ENCODE measurements around the gene PTBP3.

The PTBP3 gene

DNA sequence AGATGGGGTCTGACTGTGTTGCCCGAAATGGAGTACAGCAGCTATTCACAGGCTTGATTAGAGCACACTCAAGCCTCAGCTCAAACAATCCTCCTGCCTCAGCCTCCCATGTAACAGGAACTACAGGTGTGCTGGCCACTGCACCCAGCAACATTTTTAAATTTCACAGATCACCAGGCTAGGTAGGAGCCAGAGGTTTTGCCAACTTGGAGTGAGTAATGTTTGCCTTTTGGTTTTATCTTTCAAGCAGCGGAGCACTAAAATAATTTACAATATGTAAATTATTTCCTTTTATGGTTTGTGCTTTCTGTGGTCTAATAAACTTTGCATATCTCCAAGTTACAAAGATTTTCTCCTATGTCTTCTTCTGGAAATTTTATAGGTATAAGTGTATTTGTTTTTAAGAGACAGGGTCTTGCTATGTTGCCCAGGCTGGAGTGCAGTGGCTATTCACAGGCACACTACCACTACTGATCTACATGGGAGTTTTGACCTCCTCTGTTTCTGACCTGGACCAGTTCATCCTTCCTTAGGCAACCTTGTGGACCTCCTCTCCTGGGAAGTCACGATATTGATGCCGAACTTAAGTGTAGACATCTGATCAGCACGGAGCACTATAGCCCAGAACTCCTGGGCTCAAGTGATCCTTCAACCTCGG, 91.1 kb downstream of the PTBP3 start:
- ChIA-PET POLR2A (no interaction called here), CTCF (no interaction called here)
- TF ChIP-seq L3MBTL2 (conservative IDR thresholded peaks at IDR 0.05) (no peak), ARNT (IDR thresholded peaks at IDR 0.05) (no peak), HDGF (IDR thresholded peaks at IDR 0.05; ENCODE audit: borderline replicate concordance) (no peak), CTBP1 (IDR thresholded peaks at IDR 0.05; ENCODE audit: borderline replicate concordance) (no peak), FOXM1 (IDR thresholded peaks at IDR 0.05; ENCODE audit: borderline replicate concordance) (no peak), FOXK2 (IDR thresholded peaks at IDR 0.05) (no peak), FOXA1 (IDR thresholded peaks at IDR 0.05) (no peak), BHLHE40 (IDR thresholded peaks at IDR 0.05; ENCODE audit: borderline replicate concordance) (no peak)
- TF ChIP-seq, protein P1, sequence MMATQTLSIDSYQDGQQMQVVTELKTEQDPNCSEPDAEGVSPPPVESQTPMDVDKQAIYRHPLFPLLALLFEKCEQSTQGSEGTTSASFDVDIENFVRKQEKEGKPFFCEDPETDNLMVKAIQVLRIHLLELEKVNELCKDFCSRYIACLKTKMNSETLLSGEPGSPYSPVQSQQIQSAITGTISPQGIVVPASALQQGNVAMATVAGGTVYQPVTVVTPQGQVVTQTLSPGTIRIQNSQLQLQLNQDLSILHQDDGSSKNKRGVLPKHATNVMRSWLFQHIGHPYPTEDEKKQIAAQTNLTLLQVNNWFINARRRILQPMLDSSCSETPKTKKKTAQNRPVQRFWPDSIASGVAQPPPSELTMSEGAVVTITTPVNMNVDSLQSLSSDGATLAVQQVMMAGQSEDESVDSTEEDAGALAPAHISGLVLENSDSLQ (IDR thresholded peaks at IDR 0.05): no peak
- DNase-seq (ENCODE audit: extremely low spot score): no peak

DNA sequence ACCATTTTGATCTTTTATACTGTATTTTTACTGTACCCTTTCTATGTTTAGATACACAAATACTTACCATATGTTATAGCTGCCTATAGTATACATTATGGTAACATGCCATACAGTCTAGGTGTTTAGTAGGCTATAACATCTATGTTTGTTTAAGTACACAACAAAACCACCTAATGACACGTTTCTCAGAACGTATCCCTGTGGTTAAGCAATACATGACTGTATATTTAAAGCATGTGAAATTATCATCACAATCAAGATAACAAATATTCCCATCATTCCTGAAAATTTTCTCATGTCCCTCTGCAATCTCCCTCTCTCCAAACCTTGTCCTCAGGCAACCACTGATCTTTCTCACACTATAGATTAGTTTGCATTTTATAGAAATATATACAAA, 91.9 kb downstream of the PTBP3 start:
- ChIA-PET POLR2A (no interaction called here), CTCF (no interaction called here)
- no peak for DNase-seq (ENCODE audit: extremely low spot score)
- no peak for TF ChIP-seq HDGF (IDR thresholded peaks at IDR 0.05; ENCODE audit: borderline replicate concordance)
- no peak for TF ChIP-seq SP1 (IDR thresholded peaks at IDR 0.05)
- no peak for TF ChIP-seq ZNF384 (IDR thresholded peaks at IDR 0.05)
- TF ChIP-seq L3MBTL2 (conservative IDR thresholded peaks at IDR 0.05): no peak
- no peak for TF ChIP-seq NFRKB (IDR thresholded peaks at IDR 0.05)
- no peak for TF ChIP-seq ARNT (IDR thresholded peaks at IDR 0.05)
- TF ChIP-seq, protein P1 (IDR thresholded peaks at IDR 0.05): no peak
- TF ChIP-seq LEF1 (IDR thresholded peaks at IDR 0.05; ENCODE audit: borderline replicate concordance): no peak
- no peak for TF ChIP-seq BHLHE40 (IDR thresholded peaks at IDR 0.05; ENCODE audit: borderline replicate concordance)

DNA sequence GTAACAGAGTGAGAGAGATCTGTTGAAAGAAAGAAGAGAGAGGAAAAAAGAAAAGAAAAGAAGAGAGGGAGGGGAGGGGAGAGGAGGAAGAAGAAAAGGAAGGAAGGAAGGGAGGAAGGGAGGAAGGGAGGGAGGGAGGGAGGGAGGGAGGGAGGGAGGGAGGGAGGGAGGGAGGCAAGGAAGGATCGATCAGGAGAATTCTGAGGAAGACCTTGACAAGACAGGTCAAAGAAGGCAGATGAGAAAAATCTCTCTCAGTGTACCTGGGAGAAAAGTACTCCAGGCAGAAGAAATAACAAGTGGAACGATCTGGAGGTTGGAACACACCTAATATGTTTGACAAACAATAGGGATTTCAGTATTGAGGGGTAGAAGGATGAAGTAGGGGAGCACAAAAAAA, 93.7 kb downstream of the PTBP3 start:
- CTCF ChIA-PET: no interaction called here
- TF ChIP-seq TARDBP (IDR thresholded peaks at IDR 0.05): no peak
- DNase-seq (ENCODE audit: extremely low spot score): no peak
- POLR2A ChIA-PET: no interaction called here

DNA sequence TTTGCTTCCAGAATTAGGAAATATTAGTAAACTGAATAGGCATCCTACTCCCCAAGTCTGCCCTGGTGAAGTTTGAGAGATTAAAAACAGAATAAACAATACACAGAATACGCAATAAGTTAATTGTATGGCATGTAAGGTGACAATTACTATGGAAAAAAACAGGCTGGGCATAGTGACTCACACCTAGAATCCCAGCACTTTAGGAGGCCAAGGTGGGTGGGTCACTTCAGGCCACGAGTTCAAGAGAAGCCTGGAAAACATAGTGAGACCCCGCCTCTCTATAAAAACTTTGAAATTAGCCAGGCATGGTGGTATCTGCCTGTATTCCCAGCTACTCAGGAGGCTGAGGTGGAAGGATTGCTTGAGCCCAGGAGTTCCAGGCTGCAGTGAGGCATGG, 94.1 kb downstream of the PTBP3 start:
- DNase-seq (ENCODE audit: extremely low spot score): no peak
- ChIA-PET POLR2A (no interaction called here), CTCF (no interaction called here)
- TF ChIP-seq ARNT (IDR thresholded peaks at IDR 0.05) (no peak), CTBP1 (IDR thresholded peaks at IDR 0.05; ENCODE audit: borderline replicate concordance) (no peak), FOXK2 (IDR thresholded peaks at IDR 0.05) (no peak), FOXM1 (IDR thresholded peaks at IDR 0.05; ENCODE audit: borderline replicate concordance) (no peak), SP1 (IDR thresholded peaks at IDR 0.05) (no peak), TARDBP (IDR thresholded peaks at IDR 0.05) (no peak), BHLHE40 (IDR thresholded peaks at IDR 0.05; ENCODE audit: borderline replicate concordance) (no peak), LEF1 (IDR thresholded peaks at IDR 0.05; ENCODE audit: borderline replicate concordance) (no peak), ZNF384 (IDR thresholded peaks at IDR 0.05) (no peak), L3MBTL2 (conservative IDR thresholded peaks at IDR 0.05) (no peak)
- TF ChIP-seq, protein P1 (IDR thresholded peaks at IDR 0.05): no peak

DNA sequence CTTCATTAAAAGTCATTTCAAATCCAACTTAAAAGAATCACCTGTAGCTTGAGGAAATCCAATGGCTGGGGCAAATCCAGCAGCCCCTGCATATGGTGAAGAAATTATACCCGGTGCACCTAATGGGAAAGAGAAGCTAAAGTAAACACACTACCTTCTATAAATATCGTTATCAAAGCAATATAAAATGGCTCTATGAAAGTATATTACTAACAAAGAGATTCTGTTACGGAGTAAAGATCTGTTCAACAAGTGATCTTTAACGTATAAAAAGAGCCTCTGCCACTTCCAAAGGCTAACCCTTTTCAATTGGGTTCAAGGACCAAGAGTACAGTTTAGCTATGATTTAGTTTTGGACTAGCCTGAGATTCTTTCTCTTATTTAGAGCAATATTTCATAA, 98.6 kb downstream of the PTBP3 start:
- CTCF ChIA-PET: no interaction called here
- no peak for DNase-seq (ENCODE audit: extremely low spot score)
- no peak for TF ChIP-seq CTBP1 (IDR thresholded peaks at IDR 0.05; ENCODE audit: borderline replicate concordance)
- no peak for TF ChIP-seq FOXA1 (IDR thresholded peaks at IDR 0.05)
- TF ChIP-seq, protein P1 (IDR thresholded peaks at IDR 0.05): no peak
- TF ChIP-seq SP1 (IDR thresholded peaks at IDR 0.05): no peak
- TF ChIP-seq NFRKB (IDR thresholded peaks at IDR 0.05): no peak
- no peak for TF ChIP-seq ZNF384 (IDR thresholded peaks at IDR 0.05)
- POLR2A ChIA-PET: interaction anchor here (1.2 kb wide), 1 partner anchor 9 kb away, joined by 4 read pairs; no protein-coding TSS in a partner anchor

DNA sequence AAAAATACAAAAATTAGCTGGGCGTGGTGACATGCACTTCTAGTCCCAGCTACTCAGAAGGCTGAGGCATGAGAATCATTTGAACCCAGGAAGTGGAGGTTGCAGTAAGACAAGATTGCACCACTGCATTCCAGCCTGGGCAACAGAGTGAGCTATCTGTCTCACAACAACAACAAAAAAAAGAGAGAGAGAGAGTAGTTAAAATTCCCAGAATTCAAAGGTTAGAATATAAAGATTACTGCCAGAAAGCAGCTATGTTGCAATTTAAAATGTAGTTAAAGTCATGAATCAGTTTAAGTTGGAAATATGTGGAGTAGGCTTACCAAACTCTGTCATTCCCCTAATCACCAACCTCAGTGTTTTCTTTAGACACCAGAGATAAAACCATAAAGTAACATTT, 99.7 kb downstream of the PTBP3 start:
- no peak for TF ChIP-seq FOXK2 (IDR thresholded peaks at IDR 0.05)
- no peak for TF ChIP-seq FOXA1 (IDR thresholded peaks at IDR 0.05)
- no peak for TF ChIP-seq HDGF (IDR thresholded peaks at IDR 0.05; ENCODE audit: borderline replicate concordance)
- no peak for TF ChIP-seq SP1 (IDR thresholded peaks at IDR 0.05)
- no peak for TF ChIP-seq SUZ12 (IDR thresholded peaks at IDR 0.05)
- TF ChIP-seq, protein P1 (IDR thresholded peaks at IDR 0.05): no peak
- TF ChIP-seq NFRKB (IDR thresholded peaks at IDR 0.05): no peak
- no peak for TF ChIP-seq BHLHE40 (IDR thresholded peaks at IDR 0.05; ENCODE audit: borderline replicate concordance)
- TF ChIP-seq LEF1 (IDR thresholded peaks at IDR 0.05; ENCODE audit: borderline replicate concordance): no peak
- TF ChIP-seq FOXM1 (IDR thresholded peaks at IDR 0.05; ENCODE audit: borderline replicate concordance): no peak
- no peak for TF ChIP-seq ARNT (IDR thresholded peaks at IDR 0.05)
- no peak for TF ChIP-seq TARDBP (IDR thresholded peaks at IDR 0.05)
- no peak for TF ChIP-seq L3MBTL2 (conservative IDR thresholded peaks at IDR 0.05)
- no peak for TF ChIP-seq ZNF384 (IDR thresholded peaks at IDR 0.05)
- TF ChIP-seq CTBP1 (IDR thresholded peaks at IDR 0.05; ENCODE audit: borderline replicate concordance): no peak
- TF ChIP-seq ELF4 (IDR thresholded peaks at IDR 0.05): no peak
- DNase-seq (ENCODE audit: extremely low spot score): no peak
- POLR2A ChIA-PET: interaction anchor here (1.2 to 1.3 kb wide), 2 partner anchors 8 to 99 kb away, joined by 3 to 4 read pairs; partner anchors contain the start of gene PTBP3
- CTCF ChIA-PET: no interaction called here

All from HEK293T (cell line).